ENCODE results near the gene C22orf31.

The C22orf31 gene

DNA sequence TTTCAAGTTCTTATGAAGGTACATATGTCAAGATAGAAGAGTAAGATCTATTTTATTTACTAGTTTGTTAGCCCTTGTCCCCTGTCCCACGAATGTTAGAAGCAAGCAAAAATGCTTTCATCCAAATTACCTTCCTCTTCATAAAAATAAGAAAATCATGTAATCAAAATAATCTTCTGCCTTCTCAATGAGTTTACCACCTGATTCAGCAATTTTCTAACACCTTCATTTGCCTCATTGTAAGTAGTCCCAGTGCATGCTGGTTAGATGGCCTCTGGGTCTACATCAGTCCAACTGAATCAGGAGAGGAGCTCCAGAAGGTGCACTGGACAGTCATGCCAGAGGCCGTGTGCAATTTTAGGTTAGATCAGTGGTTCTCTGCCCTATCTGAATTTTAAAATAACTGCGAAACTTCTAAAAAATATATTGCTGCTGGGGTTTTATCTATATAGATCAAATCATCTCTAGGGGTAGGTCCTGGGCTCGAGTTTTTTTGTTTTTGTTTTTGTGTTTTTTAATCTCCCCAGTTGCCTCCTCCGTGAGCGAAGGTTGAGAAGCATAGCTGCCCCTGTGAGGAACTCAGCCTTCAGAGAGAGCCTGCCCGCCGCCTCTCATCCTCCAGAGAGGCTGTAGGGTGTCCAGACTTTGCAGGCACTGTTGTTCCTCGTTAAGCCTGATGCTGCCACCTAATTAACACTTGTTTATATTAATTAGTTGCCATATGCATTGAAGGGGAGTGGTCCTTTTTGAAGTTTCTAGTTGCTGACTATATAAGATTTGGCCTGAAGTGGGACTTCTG is 32.2 kb downstream of the C22orf31 start:
- DNase-seq (ENCODE audit: low read depth, low spot score) = peak; percentile 36

DNA sequence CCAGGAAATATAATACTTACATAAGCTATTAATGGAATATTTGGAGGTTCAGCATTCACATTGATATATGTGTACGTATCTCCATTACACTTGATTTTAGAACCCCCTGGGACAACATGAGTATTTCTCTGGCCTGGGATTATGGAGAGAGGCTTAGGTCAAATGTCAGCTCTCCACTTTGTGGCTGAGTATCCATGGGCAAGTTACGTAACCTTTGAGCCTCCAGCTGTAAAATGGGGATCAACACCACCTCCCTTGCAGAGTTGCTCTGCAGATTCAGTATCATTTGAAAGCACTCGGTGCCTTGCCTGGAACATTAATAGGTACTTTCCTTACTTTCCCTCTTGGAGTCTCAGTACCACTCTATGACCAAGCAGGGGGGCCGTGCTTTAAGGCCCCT is 33.2 kb downstream of the C22orf31 start:
- DNase-seq (ENCODE audit: low read depth, low spot score) = no peak

DNA sequence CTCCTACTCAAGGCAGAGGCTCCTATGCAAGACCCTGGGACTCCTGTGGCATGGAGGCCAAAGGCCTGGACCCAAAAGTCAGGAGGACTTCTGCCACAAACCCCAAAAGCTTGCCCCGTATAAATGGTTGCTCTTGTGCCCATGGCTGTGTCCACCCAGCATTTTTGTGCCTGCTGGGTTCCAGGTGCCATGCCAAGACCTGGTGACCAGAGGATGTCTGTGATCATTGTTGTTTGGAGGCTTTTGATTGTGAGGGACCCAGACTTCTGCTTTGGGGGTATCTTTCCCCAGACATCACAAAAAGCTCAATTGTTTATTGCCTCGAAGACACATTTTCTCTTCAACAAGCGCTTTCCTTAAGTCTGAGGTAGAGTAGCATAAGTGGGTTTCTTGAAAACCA is 35.1 kb downstream of the C22orf31 start:
- DNase-seq (ENCODE audit: low read depth, low spot score) = no peak

DNA sequence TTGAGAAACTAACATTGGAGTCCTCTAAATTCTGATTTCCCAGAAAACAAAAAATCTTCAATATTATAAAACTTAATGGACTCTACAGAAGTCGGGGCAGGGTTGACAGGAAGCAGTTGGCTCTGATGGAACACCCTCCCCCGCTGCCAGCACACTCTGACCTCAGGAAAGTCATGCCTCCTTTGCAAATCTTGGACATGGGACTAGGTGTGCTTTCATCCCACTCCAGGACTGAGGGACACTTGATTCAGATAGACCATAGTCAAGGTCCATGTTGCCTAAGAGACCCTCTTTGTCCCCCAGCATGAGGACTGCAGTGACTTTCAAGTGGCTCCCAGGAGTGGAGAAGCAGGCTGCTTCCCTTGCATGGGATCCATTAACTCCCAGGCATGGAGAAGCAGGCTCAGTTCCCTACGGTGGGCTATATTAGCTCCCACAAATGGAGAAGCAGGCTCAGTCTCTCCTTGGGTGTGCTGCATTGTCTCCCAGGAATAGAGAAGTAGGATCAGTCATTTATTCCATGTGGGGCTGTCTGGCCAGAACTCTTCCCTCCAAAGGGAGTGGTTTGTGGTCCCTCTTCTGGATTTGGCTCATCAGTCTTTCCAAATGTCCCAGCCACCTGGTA is 38.3 kb downstream of the C22orf31 start:
- DNase-seq (ENCODE audit: low read depth, low spot score) = no peak

DNA sequence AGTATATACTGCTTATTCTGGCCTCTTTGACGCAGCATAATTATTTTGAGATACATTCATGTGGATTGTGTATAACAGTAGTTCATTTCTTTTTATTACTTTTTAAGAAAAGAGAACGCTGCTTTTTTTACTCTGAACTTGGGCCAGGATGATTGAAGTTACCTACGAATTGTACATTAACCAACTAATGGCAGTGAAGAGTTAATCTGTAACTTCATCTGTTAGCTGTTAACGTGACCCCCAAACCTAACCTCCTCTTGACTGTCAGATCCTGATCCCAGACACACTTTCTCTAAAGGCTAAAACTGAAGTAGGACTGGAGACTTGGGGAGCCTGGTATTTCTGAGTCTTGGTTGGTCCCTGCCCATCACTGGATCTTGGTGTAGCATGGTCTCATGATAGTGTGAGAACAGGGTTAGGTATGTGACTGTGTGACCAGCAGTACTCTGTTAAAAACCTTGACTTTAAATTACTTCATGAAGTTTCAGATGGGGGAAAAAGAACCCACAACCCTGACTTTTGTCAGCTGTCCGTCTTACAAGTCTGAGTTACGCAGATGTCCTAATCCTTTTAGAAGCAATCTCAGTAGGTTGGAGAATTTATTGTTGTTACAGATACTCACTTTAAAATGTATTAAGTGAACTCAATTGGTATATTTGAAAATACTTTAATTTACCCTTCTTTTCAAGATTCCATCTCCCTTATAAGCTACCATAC is 39.4 kb downstream of the C22orf31 start:
- DNase-seq (ENCODE audit: low read depth, low spot score) = no peak

DNA sequence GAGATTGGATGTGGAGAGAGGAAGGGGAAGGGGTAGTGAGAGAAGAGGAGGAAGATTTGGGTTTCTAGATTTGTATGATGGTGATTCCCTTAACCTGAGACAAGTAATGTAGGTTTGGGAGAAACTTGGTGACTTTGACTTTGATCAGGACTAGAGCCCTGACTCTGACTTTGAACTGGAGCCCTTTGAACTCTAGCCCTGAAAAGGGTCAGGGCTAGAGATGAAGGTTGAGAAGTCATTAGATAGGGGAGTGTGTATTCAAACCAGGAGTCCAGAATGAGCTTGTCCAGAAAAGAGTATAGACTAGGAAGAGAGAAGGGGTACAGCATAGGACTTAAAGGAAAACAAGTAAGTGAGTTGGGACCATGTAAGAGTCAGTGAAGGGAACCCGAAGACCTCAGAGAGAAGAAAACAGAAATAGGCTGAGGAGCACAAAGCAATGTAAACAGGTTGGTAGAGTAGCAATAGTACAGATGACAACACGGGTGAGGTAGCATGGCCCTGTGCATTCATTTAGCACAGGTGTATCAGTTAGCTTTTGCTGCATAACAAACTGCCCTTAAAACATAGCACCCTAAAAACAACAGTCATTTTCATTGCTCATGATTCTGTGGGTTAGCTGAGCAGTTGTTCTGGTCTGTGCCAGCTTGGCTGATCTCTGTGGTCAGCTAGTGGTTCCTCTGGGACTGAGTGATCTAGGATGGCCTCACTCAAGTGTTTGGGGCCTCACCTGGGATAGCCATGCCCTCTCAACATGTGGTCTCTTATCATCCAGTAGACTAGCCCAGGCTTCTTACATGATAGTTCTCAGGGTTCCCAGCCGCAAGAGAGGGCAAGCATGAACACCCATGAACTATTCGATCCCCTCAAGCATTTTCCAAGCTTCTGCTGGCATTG is 43.1 kb downstream of the C22orf31 start:
- no peak for DNase-seq (ENCODE audit: low read depth, low spot score)

DNA sequence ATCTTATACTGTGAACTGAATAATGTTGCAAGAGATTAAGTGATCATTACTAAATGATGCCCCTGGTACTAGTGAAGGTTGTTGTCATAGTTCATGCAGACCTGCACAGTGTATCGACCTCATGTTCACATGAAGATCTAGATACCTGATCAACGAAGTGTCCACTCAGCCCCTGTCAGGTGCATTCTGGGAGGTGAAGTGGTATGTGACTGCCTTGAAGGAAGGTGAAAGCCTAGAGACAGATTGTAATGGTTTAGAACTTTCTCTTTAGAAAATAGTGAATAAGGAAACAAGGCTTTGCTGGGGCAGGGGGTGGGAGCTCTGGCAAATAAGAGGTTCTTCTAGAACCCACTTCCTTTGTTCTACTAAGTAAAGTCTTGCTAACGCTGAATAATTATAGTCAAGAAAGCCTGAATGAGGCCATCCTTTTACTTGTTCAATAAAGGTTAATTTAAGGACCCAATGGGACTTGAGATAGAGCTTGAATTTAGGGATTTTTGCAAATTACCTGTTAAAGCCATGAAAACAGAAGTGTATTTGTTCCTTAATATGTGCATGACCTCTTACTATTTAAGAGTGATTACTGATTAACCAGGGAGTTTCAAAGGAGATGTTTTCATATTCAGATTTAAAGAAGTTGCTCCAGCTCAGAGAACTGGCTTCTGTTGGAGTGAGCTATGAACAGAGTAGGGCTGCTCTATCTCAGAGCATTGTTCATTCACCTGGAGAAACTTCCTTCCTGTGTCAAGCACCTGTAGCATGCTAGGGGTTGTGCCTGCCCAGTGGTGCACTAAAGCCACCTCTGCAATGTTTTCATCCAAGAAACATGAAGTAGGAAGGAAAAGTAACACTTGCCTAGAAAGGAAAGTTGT is 45.3 kb downstream of the C22orf31 start:
- DNase-seq (ENCODE audit: low read depth, low spot score) = no peak

DNA sequence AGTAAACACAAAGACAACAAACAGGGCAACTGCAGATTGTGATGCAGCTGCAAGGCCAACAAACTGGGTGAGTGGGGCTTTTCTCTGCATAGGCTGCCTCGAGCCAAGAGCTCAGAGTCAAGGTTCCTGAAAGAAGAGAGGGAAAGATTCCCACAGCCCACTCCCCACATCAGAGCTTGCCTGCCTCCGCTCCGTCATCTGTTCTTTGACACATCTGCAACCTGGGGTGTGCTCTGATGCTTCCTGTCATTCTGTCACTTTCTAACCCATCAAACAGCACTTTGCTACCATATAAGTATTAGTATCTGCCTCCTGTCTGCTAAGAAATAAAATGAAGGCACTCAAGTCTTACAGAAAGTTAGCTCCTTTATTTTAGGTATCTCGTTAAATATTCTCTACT is 46.9 kb downstream of the C22orf31 start:
- DNase-seq (ENCODE audit: low read depth, low spot score) = no peak

DNA sequence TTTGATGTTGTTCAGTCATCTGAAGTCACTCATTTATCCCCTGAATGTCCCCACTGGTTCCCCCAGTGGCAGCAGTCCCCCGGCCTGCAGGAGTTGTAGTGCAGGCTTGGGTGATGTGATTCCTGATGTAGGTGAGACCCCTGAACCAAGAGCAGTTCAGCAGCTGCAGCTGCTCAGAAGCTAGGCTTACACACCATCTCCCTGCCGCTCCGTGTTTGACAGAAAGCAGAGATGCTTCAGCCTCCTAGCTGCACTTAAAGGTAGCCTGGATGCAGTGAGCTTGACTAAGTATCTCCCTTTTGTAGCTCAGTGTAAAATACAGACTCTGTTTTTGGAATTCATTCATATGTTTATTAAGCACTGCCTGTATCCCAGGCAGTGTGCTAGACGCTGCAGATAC is 47.3 kb downstream of the C22orf31 start:
- peak; percentile 8 for DNase-seq (ENCODE audit: low read depth, low spot score)

DNA sequence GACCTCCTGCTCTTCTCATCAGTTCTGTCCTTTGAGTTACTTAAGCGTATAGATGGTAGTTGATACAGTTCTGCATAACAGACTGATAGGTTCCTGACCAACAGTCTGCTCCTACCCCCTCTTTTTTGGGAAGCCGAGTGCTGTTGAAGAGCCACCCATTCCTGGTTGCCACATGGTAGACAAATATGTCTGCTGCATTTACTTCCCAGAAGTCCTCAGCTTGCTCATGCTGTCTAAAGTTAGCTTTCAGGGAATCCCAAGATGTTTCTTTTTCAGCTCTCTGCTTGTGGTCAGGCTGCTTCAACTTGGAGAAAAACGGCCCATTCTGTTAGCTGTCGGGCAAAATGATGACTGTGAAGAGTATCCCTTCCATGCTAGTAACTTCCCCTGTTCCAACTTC is 48.7 kb downstream of the C22orf31 start:
- no peak for DNase-seq (ENCODE audit: low read depth, low spot score)

DNA sequence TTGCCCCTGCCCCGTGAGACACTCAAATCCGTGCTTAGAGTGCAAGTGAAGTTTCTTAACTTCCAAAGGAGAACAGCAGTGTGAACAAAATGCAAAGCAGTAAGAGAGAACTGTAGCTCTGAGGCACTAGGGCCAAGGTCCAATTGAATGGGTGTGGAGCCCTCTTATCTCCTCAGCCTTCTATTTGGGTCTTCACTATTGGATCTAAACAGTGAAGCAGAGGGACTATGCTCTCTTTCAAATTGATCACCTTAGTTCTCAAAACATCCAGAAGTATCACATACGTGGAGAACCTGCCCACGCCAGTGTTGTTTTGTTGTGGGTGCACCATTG is 49.6 kb downstream of the C22orf31 start:
- DNase-seq (ENCODE audit: low read depth, low spot score) = no peak

DNA sequence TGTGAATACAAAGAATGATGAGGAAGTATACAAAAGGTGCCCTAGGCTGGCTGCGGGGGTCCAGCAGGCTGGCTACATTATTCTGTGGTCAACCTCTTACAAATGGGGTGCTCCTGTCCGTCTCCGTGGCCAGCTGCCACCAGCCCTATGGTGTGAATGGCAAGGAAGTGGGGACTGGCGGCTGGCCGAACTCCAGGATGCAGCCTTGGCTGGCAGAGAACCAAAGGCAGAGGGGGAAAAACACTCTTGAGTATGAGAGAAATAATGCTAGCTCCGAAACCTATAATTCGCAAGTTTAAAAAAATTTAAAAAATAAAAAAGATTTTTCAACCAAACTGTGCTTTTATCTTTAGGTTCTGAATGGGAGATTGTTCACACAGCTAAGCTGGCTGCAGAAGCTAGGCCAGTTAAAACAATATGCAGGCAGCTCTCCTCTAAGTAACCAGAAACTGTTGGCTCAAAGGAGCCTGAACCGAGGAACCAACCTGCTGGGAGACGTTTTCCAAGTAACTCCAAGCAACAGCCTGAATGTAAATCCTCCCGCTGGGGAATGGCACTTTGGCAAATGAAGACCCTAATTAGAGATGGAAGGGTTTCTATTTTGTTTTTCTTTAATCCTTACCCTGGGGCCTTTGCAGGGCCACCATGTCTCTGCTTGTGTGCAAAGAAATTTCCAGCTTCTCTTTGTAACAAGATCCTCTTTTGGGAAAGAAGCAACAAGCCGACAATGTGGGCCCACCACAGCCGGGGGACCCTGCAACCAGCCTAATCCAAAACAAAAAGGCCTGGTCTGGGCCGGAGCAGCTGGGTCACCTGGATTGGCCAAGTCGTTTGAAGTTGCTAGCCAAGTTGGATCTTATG is 50.2 kb downstream of the C22orf31 start:
- DNase-seq (ENCODE audit: low read depth, low spot score) = peak; percentile 77

DNA sequence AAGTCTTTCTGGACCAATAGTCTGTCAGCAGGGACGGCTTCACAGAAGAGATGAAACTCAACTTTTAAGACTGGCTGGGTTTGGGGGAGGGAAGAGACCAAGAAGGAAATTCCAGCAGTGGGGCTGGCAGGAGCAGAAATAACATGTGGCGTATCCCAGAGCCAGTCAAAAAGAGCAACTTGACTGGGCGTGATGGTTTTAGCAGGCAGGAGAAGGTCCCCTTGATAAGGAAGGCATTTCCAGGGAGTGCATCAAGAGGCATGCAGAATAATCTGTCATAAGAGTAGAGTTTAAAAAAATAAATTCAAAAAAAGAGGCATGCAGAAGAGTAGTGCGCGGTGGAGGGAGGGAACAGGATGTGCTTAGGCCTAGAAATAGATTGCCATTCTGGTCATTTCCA is 52.5 kb downstream of the C22orf31 start:
- no peak for DNase-seq (ENCODE audit: low read depth, low spot score)

Data from ELF-1 (cell line).